Loucy (cell line): ENCODE results near the gene SEPTIN7.

Source experiments
- H2AFZ ChIP-seq: fragments of 200-600 bp; sonication (generic); 2 replicates; pipeline ENCODE4 v1.6.0; 2016; ENCODE audit warnings: antibody characterized with exemption, mild to moderate bottlenecking, low read length, moderate library complexity
- H3F3A ChIP-seq: fragments of 200-600 bp; 2 replicates; pipeline ENCODE4 v1.6.0; 2016; ENCODE audit warnings: antibody characterized with exemption, low read depth, mild to moderate bottlenecking
- H3K27me3 ChIP-seq: fragments of 200-600 bp; sonication (generic); 2 replicates; pipeline ENCODE4 v1.6.1; 2014; ENCODE audit warnings: low read length, mild to moderate bottlenecking; ENCODE audit not compliant: insufficient read depth, poor library complexity, severe bottlenecking
- H3K36me3 ChIP-seq: fragments of 200-600 bp; sonication (generic); 2 replicates; pipeline ENCODE4 v1.6.1; 2016; ENCODE audit warnings: low read length; ENCODE audit not compliant: insufficient read depth
- H3K4me1 ChIP-seq: fragments of 200-600 bp; sonication (generic); 2 replicates; pipeline ENCODE4 v1.5.1; 2014; ENCODE audit warnings: low read length, mild to moderate bottlenecking; ENCODE audit not compliant: insufficient read depth, poor library complexity, severe bottlenecking
- H3K4me2 ChIP-seq: fragments of 200-600 bp; sonication (generic); 2 replicates; pipeline ENCODE4 v1.6.0; 2014; ENCODE audit warnings: antibody characterized with exemption, low read length, low read depth, mild to moderate bottlenecking; ENCODE audit not compliant: poor library complexity, severe bottlenecking
- H3K4me3 ChIP-seq: fragments of 200-600 bp; sonication (generic); 2 replicates; pipeline ENCODE4 v1.5.1; 2014; ENCODE audit warnings: low read length, mild to moderate bottlenecking, mixed read lengths; ENCODE audit not compliant: poor library complexity, severe bottlenecking
- H3K79me2 ChIP-seq: fragments of 200-600 bp; sonication (generic); 2 replicates; pipeline ENCODE4 v1.6.1; 2014; ENCODE audit warnings: low read length; ENCODE audit not compliant: insufficient read depth
- H3K9ac ChIP-seq: fragments of 200-600 bp; sonication (generic); 2 replicates; pipeline ENCODE4 v1.6.0; 2014; ENCODE audit warnings: mild to moderate bottlenecking, low read depth, low read length, moderate library complexity; ENCODE audit not compliant: poor library complexity, severe bottlenecking
- H3K9me2 ChIP-seq: fragments of 200-600 bp; sonication (generic); replicated peaks from 2 replicates; pipeline ENCODE4 v1.6.1; 2016; ENCODE audit warnings: low read depth, low read length, mixed read lengths
- H3K9me3 ChIP-seq: fragments of 200-600 bp; sonication (generic); 2 replicates; pipeline ENCODE4 v1.6.1; 2014; ENCODE audit warnings: mild to moderate bottlenecking, antibody characterized with exemption, low read length, low read depth; ENCODE audit not compliant: insufficient read depth
- H4K20me1 ChIP-seq: fragments of 200-600 bp; sonication (generic); 2 replicates; pipeline ENCODE4 v1.6.0; 2014; ENCODE audit warnings: antibody characterized with exemption, low read length, mild to moderate bottlenecking; ENCODE audit not compliant: insufficient read depth, poor library complexity, severe bottlenecking
- CTCF ChIP-seq: fragments of 200-600 bp; sonication (generic); conservative IDR thresholded peaks from 2 replicates; pipeline ENCODE4 v1.5.1; 2014; ENCODE audit warnings: mild to moderate bottlenecking, antibody characterized with exemption, low read length
- EZH2phosphoT487 ChIP-seq: fragments of 200-600 bp; IDR thresholded peaks from 2 replicates; pipeline ENCODE4 v1.6.1; 2018; ENCODE audit warnings: antibody characterized with exemption, mild to moderate bottlenecking, moderate library complexity, borderline replicate concordance

Gene SEPTIN7

GRCh38 chr7:35784332-35784731 lies 16.5 kb upstream of the SEPTIN7 start:
- TF ChIP-seq CTCF (no peak), EZH2phosphoT487 (no peak)
- Histone ChIP-seq H3K36me3 (no peaks in the 10 kb centered on the region), H3K4me2 (no peak overlapping the region), H4K20me1 (no peaks in the 10 kb centered on the region), H3K4me3 (no peak overlapping the region), H3K9me2 (no peaks in the 10 kb centered on the region), H3K27me3 (no peaks in the 10 kb centered on the region), H3K9me3 (no peaks in the 10 kb centered on the region), H3K79me2 (no peaks in the 10 kb centered on the region), H3F3A (no peaks in the 10 kb centered on the region), H3K4me1 (no peaks in the 10 kb centered on the region), H2AFZ (no peak overlapping the region), H3K9ac (no peak overlapping the region)

- Histone ChIP-seq H3K4me1 (no peaks in the 10 kb centered on the region), H3K9me2 (no peaks in the 10 kb centered on the region), H3K9ac (no peak overlapping the region), H3F3A (no peaks in the 10 kb centered on the region), H3K9me3 (no peaks in the 10 kb centered on the region), H3K4me2 (no peak overlapping the region), H3K4me3 (no peak overlapping the region), H3K79me2 (no peaks in the 10 kb centered on the region), H2AFZ (no peak overlapping the region), H3K36me3 (no peaks in the 10 kb centered on the region), H4K20me1 (no peaks in the 10 kb centered on the region), H3K27me3 (no peaks in the 10 kb centered on the region)
- TF ChIP-seq EZH2phosphoT487 (no peak), CTCF (no peak)
Measured at GRCh38 chr7:35785250-35785649, 15.6 kb upstream of the SEPTIN7 start.

- Histone ChIP-seq H3K9me2 (no peaks in the 10 kb centered on the region), H3K36me3 (no peaks in the 10 kb centered on the region), H3K9ac (no peak overlapping the region), H3K4me1 (no peaks in the 10 kb centered on the region), H3K79me2 (no peaks in the 10 kb centered on the region), H4K20me1 (no peaks in the 10 kb centered on the region), H3K9me3 (no peaks in the 10 kb centered on the region), H3K4me2 (no peak overlapping the region), H3F3A (no peaks in the 10 kb centered on the region), H2AFZ (no peak overlapping the region), H3K4me3 (no peak overlapping the region), H3K27me3 (no peaks in the 10 kb centered on the region)
- TF ChIP-seq EZH2phosphoT487 = no peak
- TF ChIP-seq CTCF = no peak
Measured at GRCh38 chr7:35787925-35788324, 12.9 kb upstream of the SEPTIN7 start.
